BJ (cell line): ENCODE measurements around the gene ZNF57. TPM values are rescaled to one million over a fixed set of nuclear protein-coding genes. Genes with fewer than 3 reads are reported as not detected.
"Not testable (repeated sequence)": the region's sequence is repeated elsewhere in the genome, so short reads cannot be mapped to it uniquely, and the experiment has no call there.

Experiments used
- CTCF ChIA-PET: fragments of 350-600 bp; formaldehyde crosslinking; extraction: SDS; loops from one replicate; lab custom pipeline; 2021; ENCODE audit warnings: antibody characterized with exemption, inconsistent platforms; lab: Yijun Ruan, JAX
- POLR2A ChIA-PET: fragments of 300-600 bp; sonication (Branson Sonifier 250); formaldehyde crosslinking; extraction: SDS; loops from one replicate; lab custom pipeline; 2021; ENCODE audit warnings: antibody characterized with exemption; lab: Charles Lee
- DNase-seq: peaks from one replicate; pipeline ENCODE4 v3.0.0-alpha.2; 2011; ENCODE audit warnings: low read depth
- H3K27me3 ChIP-seq: 2 replicates; pipeline ENCODE4 v1.6.0; 2011; ENCODE audit warnings: low read length; ENCODE audit not compliant: control insufficient read depth, insufficient read depth
- H3K36me3 ChIP-seq: 2 replicates; pipeline ENCODE4 v1.5.1; 2011; ENCODE audit warnings: low read length; ENCODE audit not compliant: control insufficient read depth, insufficient read depth
- H3K4me3 ChIP-seq: 2 replicates; pipeline ENCODE4 v1.5.1; 2011; ENCODE audit warnings: low read depth, mild to moderate bottlenecking, control low read depth, low read length
- CTCF ChIP-seq: IDR thresholded peaks from 2 replicates; pipeline ENCODE4 v1.5.1; 2011; ENCODE audit warnings: low read depth, mild to moderate bottlenecking, control low read depth, inconsistent platforms, low read length, moderate library complexity; ENCODE audit not compliant: insufficient read depth
- polyA plus RNA-seq: library from polyadenylated mRNA; depleted of rRNA; stranded (reverse); fragments of >200 nt; gene quantifications from 2 replicates; pipeline ENCODE4 v1.2.3, GENCODE V29; 2011

The ZNF57 gene
- polyA plus RNA-seq, 1 experiment: 1.8 TPM

GRCh38 chr19:2867025-2867991 is 33.4 kb upstream of the ZNF57 start, which contains the start of gene ZNF556:
Gene ZNF556, plus strand, starts transcription at chr19:2867335. Its CDS starts 87 bp downstream, at chr19:2867422.
- Histone ChIP-seq H3K36me3 (no peaks in the 10 kb centered on the region), H3K4me3 (no peak within 1 kb of the TSS), H3K27me3 (no peaks in the 10 kb centered on the region)
- POLR2A ChIA-PET: no interaction called here
- DNase-seq: no peak
- CTCF ChIA-PET: interaction anchor here (0.7 to 1.9 kb wide), 4 partner anchors 12 to 57 kb away, joined by 3 to 11 read pairs (median 3); no protein-coding TSS in a partner anchor
- TF ChIP-seq CTCF: no peak

GRCh38 chr19:2869618-2870017 is 31.1 kb upstream of the ZNF57 start:
- Histone ChIP-seq H3K27me3 (no peaks in the 10 kb centered on the region), H3K4me3 (no peak overlapping the region), H3K36me3 (no peaks in the 10 kb centered on the region)
- CTCF ChIA-PET: interaction anchor here (1.1 kb wide), 1 partner anchor 12 kb away, joined by 3 read pairs; no protein-coding TSS in a partner anchor
- no peak for TF ChIP-seq CTCF
- POLR2A ChIA-PET: no interaction called here
- DNase-seq: no peak

DNA sequence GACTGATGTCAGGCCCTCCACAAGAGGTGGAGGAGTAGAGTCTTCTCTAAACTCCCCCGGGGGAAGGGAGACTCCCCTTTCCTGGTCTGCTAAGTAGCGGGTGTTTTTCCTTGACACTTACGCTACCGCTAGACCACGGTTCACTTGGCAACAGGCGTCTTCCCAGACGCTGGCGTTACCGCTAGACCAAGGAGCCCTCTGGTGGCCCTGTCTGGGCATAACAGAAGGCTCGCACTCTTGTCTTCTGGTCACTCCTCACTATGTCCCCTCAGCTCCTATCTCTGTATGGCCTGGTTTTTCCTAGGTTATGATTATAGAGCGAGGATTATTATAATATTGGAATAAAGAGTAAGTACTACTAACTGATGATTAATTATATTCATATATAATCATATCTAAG is 28.6 kb upstream of the ZNF57 start:
- CTCF ChIA-PET: interaction anchor here (1.1 to 2.0 kb wide), 5 partner anchors 11 to 224 kb away, joined by 3 to 10 read pairs (median 3); no protein-coding TSS in a partner anchor
- DNase-seq, H3K4me3 ChIP-seq, H3K27me3 ChIP-seq, H3K36me3 ChIP-seq, POLR2A ChIA-PET: not testable (repeated sequence)
- TF ChIP-seq CTCF: peak; percentile 31

GRCh38 chr19:2877398-2878331 is 23.1 kb upstream of the ZNF57 start:
- H3K27me3 ChIP-seq: no peaks in the 10 kb centered on the region
- ChIA-PET CTCF (interaction anchor here (2.1 kb wide), 1 partner anchor 10 kb away, joined by 8 read pairs; no protein-coding TSS in a partner anchor), POLR2A (no interaction called here)
- no peak overlapping the region for H3K4me3 ChIP-seq
- no peak for DNase-seq
- H3K36me3 ChIP-seq: no peaks in the 10 kb centered on the region
- TF ChIP-seq CTCF: no peak
